ENCODE measurements around the gene NCOR2. TPM values are rescaled to one million over a fixed set of nuclear protein-coding genes. Genes with fewer than 3 reads are reported as not detected.

The NCOR2 gene
- total and polyA plus RNA-seq, 2 of the 8 experiments (the other 6 are each of a cell fraction or from before 2014, with no cell fraction given): 14.8 to 275 TPM

DNA sequence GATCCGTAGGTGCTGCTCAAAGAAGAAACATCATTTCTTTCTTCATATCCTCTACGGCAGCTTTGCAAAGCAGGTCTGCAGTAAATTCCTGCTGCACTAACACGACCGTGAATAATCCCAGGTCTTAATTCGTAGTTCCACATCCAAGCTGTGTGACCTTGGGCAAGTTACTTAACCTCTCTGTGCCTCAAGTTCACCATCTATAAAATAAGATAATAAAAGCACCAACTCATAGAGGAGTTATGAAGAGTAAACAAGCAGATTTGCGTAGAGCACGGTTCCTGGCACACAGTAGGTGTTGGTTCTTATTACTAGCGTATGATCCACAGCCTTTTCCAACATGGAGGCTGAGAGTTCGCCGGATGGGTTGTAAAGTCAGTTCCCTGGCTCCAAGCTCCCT, 3.6 kb downstream of the NCOR2 start:
- peak overlapping the region in 1 of 4 experiments; percentile 18; a peak in 1 of 8 replicates for H3K4me3 ChIP-seq (ENCODE audit: extremely low read depth in 1 of 4, insufficient read depth in 2 of 4, low read depth in 3 of 4, low read length in 4 of 4)
- FAIRE-seq: no peak
- H3K4me1 ChIP-seq (replicated peaks in 1 of 4; ENCODE audit: control insufficient read depth in 3 of 4, insufficient read depth in 4 of 4, low read length in 3 of 4): peaks cover 17 to 40% (median 26%) of the 10 kb centered on the region in 4 experiments

More for the DNA sequence above, 3.6 kb downstream of the NCOR2 start:
- peak; percentile 99 for TF ChIP-seq KDM1A (IDR thresholded peaks at IDR 0.05; ENCODE audit: borderline replicate concordance, low read length)
- TF ChIP-seq RFX5 (IDR thresholded peaks at IDR 0.05; ENCODE audit: borderline replicate concordance, low read depth, low read length): no peak
- TF ChIP-seq YY1 (IDR thresholded peaks at IDR 0.05; ENCODE audit: low read depth, low read length): 0 out of 2 replicates have a peak, but pooled peaks have one; percentile 51
- TF ChIP-seq, protein P1, sequence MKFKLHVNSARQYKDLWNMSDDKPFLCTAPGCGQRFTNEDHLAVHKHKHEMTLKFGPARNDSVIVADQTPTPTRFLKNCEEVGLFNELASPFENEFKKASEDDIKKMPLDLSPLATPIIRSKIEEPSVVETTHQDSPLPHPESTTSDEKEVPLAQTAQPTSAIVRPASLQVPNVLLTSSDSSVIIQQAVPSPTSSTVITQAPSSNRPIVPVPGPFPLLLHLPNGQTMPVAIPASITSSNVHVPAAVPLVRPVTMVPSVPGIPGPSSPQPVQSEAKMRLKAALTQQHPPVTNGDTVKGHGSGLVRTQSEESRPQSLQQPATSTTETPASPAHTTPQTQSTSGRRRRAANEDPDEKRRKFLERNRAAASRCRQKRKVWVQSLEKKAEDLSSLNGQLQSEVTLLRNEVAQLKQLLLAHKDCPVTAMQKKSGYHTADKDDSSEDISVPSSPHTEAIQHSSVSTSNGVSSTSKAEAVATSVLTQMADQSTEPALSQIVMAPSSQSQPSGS (IDR thresholded peaks at IDR 0.05; ENCODE audit: low read length): peak; percentile 66; the same call in 1 of the 2 replicates
- TF ChIP-seq HDAC2 (IDR thresholded peaks at IDR 0.05; ENCODE audit: borderline replicate concordance in 1 of 2, low read depth in 2 of 2, low read length in 2 of 2): peak in 1 of 2 experiments; percentile 95; a peak in 1 of 4 replicates
- TF ChIP-seq, protein P2, sequence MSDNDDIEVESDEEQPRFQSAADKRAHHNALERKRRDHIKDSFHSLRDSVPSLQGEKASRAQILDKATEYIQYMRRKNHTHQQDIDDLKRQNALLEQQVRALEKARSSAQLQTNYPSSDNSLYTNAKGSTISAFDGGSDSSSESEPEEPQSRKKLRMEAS (IDR thresholded peaks at IDR 0.05): 0 out of 2 replicates have a peak, but pooled peaks have one; percentile 15
- no peak for TF ChIP-seq EZH2 (IDR thresholded peaks at IDR 0.05; ENCODE audit: low read depth, low read length, severe bottlenecking)
- TF ChIP-seq HDAC6 (IDR thresholded peaks at IDR 0.05; ENCODE audit: low read depth, low read length): no peak
- TF ChIP-seq SAP30 (IDR thresholded peaks at IDR 0.05; ENCODE audit: insufficient read depth, insufficient replicate concordance, low read length): no peak
- Histone ChIP-seq H3K79me1 (ENCODE audit: low read depth, low read length) (peaks cover 14% of the 10 kb centered on the region), H3K4me2 (ENCODE audit: insufficient read depth in 1 of 2, low read depth in 2 of 2, low read length in 2 of 2) (peak overlapping the region; percentile 55 to 80), H4K20me1 (replicated peaks in 1 of 2; ENCODE audit: control insufficient read depth in 1 of 2, insufficient read depth in 2 of 2, low read length in 2 of 2) (peaks cover 39 to 46% of the 10 kb centered on the region in 2 experiments), H3K18ac (ENCODE audit: extremely low read depth, low read length) (peak overlapping the region; percentile 48), H3K36me3 (ENCODE audit: control insufficient read depth in 2 of 4, insufficient read depth in 4 of 4, low read length in 3 of 4) (no peaks in the 10 kb centered on the region), H2BK5ac (ENCODE audit: low read depth, low read length) (0 out of 2 replicates have a peak overlapping the region, but pooled peaks have one; percentile 60), H4K91ac (replicated peaks; ENCODE audit: insufficient read length, low read length) (no peak overlapping the region), H2BK120ac (replicated peaks; ENCODE audit: low read depth, low read length) (no peak overlapping the region), H3K27me3 (replicated peaks in 1 of 4; ENCODE audit: control insufficient read depth in 3 of 4, extremely low read depth in 1 of 4, insufficient read depth in 3 of 4, low read length in 3 of 4) (no peaks in the 10 kb centered on the region), H3K23me2 (ENCODE audit: low read depth, low read length) (peaks cover 14% of the 10 kb centered on the region; the same call in 1 of the 2 replicates), H3K4ac (replicated peaks; ENCODE audit: insufficient read length, low read depth, low read length) (peak overlapping the region; percentile 20), H4K5ac (ENCODE audit: insufficient read length, low read depth, low read length) (peak overlapping the region; percentile 33), H3K27ac (ENCODE audit: low read depth, low read length) (no peak overlapping the region), H3K79me2 (ENCODE audit: control insufficient read depth in 1 of 2, insufficient read depth in 2 of 2, low read length in 2 of 2) (peaks cover 60 to 79% of the 10 kb centered on the region in 2 experiments), H2BK20ac (ENCODE audit: low read length) (no peak overlapping the region), H2AFZ (ENCODE audit: low read length) (no peak overlapping the region), H4K8ac (ENCODE audit: extremely low read depth, insufficient read depth, low read length) (no peak overlapping the region), H3K9ac (replicated peaks in 1 of 4; ENCODE audit: extremely low read depth in 1 of 4, low read depth in 3 of 4, low read length in 3 of 4) (no peak overlapping the region), H2AK5ac (ENCODE audit: low read depth, low read length) (0 out of 2 replicates have a peak overlapping the region, but pooled peaks have one; percentile 40), H2BK15ac (ENCODE audit: low read length) (no peak overlapping the region), H2BK12ac (ENCODE audit: low read depth, low read length) (peak overlapping the region; percentile 80; the same call in 1 of the 2 replicates), H3K56ac (replicated peaks; ENCODE audit: insufficient read length, low read depth, low read length) (no peak overlapping the region), H3K9me3 (ENCODE audit: insufficient read depth in 2 of 2, low read depth in 1 of 2, low read length in 1 of 2) (no peaks in the 10 kb centered on the region), H3K14ac (ENCODE audit: insufficient read length) (no peak overlapping the region), H3K23ac (ENCODE audit: insufficient read length) (no peak overlapping the region)
- DNase-seq (ENCODE audit: low read depth in 1 of 2, low spot score in 2 of 2): no peak
- WGBS, 2 experiments (ENCODE audit: extremely low coverage in 1 of 2, insufficient coverage in 1 of 2, insufficient read length in 1 of 2, insufficient replicate concordance in 2 of 2, low coverage in 1 of 2, low lambda C conversion rate in 2 of 2, missing lambda C conversion rate in 1 of 2): 81% methylated on average over 10 of the region's 10 CpGs; no CpG with 5 or more reads in 1 of the 2 experiments
- ChIA-PET CTCF (ENCODE audit: partially characterized antibody) (interaction anchor here (0.7 to 1.6 kb wide), 9 partner anchors 13 to 208 kb away, joined by 3 to 4 read pairs (median 3); no protein-coding TSS in a partner anchor), POLR2A (ENCODE audit: partially characterized antibody) (interaction anchor here (1.1 to 3.9 kb wide), 5 partner anchors 11 to 351 kb away, joined by 3 to 31 read pairs (median 4); partner anchors contain the start of gene UBC)

Data from H1 (cell line).